Fibroblast of peridontal ligament (primary cell): Measurements from ENCODE around the gene SYCE3.

ENCODE experiments used
- DNase-seq: peaks from one replicate; pipeline ENCODE4 v3.0.0-alpha.2; 2010; ENCODE audit errors: extremely low read depth

The SYCE3 gene

DNA sequence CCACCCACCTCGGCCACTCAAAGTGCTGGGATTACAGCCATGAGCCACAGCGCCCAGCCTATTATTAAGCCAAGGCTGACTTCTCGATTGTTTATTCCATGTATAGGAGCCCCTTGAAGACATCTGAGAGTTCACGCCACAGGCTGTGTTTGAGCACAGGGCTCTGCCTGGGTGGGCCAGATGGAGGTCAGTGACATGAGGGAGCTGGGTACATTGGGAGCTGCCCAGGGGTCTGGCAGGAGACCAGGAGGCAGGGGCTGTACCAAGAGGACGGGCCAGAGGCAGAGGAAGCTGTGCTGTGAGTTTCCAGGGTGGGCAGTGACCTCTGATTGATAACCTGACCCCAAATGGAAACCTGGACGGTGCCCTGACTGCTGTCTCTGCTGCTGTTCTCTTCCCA, 60.6 kb downstream of the SYCE3 start:
- DNase-seq, result no peak
